ENCODE data around the gene KLRB1.
"Not testable (repeated sequence)": the region's sequence is repeated elsewhere in the genome, so short reads cannot be mapped to it uniquely, and the experiment has no call there.

Gene KLRB1

DNA sequence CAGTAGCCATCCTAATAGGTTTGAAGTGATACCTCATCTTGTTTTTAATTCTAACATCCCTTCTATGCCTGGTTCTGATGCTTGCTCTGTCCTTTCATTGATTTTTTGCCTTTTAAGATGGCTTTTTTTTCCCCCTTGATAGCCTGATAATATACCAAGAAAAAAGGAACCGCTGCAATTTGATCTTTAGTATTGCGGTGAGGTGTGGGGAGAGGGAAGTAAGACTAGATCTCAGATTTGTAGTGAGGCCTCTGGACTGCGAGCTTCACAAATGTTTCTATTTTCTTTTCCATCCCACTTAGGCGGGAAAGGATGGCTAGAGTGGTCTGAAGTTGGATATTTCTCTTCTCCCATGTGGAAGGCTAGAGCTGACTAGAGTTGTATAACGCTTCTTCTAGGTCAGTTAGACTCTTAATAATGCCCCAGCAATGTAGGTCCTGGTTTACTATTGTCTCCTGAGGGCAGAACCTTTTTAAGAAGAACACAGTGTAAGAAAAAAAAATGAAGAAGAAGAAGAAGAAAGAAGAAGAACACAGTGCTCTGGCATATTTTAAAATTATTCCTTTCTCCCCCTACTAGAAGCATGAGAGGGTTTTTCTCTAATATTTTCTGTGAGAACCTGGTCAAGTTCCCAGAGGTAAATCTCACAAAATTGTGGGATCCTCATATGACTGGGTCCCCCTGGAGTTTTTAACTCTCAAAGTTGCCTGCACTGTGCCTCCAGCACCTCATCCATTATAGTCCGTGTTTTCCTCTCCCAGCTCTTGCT lies 11.9 kb upstream of the KLRB1 start:
- DNase-seq (ENCODE audit: low spot score), result no peak

DNA sequence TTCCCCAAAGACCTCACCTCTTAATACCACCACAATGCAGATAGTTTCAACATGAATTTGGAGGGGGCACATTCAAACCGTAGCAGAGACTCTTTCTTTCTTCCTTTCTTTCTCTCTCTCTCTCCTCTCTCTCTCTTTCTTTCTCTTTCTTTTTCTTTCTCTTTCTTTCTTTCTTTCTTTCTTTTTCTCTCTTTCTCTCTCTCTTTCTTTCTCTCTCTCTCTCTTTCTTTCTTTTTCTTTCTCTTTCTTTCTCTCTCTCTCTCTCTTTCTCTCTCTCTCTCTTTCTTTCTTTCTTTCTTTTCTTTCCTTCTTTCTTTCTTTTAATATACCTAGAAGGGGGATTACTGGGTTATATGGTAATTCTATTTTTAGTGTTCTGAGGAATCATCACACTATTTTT lies 11.2 kb upstream of the KLRB1 start:
- not testable (repeated sequence) for DNase-seq (ENCODE audit: low spot score)

DNA sequence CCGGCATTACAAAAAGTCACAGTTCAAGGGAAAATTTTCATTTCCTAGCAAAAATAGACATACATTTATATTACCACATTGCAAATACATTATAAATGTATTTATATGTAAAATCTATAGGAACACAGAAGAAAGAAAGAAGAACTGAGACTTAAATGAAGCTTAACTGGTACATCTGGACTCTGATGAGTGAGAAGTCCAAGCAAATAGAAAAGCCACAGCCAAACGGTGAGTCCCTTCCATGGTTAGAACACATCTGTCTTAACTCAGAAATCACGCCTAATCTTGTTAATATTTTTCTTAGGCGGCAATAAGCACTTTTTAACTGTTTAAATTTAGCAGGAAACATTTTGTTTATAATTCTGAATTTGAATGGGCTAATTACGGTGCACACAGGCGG lies 9.4 kb upstream of the KLRB1 start:
- no peak for DNase-seq (ENCODE audit: low spot score)

DNA sequence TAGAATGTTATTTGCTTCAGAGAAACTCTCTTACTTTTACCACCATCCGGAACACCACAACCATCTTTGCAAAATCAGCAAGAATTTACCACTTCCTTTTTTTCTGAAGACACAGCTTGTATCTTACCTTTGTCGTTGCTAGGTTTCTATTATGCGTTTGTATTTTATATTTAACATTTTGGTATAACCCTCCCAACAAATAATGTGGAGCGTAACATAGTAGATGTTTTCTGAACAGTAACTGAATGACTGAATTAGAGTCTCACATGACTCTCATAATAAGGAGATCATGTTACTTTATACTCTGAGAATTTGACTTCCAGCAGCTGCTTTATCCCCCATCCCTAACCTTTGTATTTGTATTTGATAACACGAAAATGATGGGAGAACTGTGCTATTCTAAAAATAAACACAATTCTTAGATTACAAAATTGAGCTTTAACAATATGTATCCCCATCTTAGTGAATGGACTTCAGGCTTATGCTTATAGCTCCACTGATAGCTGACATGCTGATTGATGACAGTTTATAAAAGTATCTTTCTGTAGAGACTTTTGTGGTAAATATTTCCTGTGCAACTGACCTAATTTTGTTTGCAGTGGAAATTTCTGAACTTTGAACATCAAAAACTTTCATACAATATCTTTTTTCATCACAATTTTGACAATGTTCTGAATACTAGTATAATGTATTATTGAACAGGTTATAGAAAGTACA lies 7.9 kb upstream of the KLRB1 start:
- DNase-seq (ENCODE audit: low spot score), result no peak

DNA sequence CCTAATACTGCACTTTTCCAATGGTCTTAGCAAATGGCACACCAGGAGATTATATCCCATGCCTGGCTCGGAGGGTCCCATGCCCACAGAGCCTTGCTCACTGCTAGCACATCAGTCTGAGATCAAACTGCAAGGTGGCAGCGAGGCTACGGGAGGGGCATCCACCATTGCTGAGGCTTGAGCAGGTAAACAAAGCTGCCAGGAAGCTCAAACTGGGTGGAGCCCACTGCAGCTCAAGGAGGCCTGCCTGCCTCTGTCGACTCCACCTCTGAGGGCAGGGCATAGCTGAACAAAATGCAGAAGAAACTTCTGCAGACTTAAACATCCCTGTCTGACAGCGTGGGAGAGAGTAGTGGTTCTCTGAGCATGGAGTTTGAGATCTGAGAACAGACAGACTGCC lies 2.9 kb upstream of the KLRB1 start:
- DNase-seq (ENCODE audit: low spot score), result not testable (repeated sequence)

DNA sequence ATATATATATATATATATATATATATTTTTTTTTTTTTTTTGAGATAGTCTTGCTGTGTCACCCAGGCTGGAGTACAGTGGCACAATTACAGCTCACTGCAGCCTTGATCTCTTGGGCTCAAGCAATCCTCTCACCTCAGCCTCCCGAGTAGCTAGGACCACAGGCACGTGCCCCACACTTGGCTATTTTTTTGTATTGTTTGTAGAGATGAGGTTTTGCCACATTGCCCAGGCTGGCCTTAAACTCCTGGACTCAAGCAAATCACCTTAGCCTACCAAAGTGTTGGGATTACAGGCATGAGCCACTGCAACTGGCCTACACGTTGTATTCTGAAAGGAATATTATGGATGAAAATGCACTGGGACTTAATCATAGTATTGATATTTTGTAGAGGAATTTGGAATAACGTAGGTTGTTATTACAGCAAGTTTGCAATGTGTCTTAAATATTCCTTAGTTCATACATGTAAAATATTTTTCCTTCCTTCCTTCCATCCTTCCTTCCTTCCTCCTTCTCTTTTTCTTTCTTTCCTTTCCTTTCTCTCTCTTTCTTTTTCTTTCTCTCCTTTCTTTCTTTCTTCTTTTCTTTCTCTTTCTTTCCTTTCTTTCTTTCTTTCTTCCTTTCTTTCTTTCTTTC lies 862 bp downstream of the KLRB1 start:
- DNase-seq (ENCODE audit: low spot score), result no peak

DNA sequence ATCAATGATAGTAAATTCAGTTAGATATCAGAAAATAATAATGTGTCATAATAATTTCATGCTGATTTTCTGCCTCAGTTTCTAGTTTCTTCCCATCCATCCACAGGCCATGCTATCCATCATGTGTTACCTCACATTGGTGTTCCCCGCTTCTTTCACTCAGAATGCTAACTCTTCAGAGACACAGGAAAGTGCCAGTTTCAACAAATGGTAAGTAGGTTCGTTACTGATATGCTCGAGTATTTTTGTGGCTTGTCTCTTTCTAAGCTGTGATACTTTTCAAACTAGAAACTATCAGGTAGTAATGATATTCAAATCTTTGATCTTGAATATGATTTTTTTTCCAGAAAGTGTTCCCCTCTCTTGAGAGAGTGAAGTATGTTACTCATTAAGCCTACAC lies 1.5 kb downstream of the KLRB1 start:
- no peak for DNase-seq (ENCODE audit: low spot score)

DNA sequence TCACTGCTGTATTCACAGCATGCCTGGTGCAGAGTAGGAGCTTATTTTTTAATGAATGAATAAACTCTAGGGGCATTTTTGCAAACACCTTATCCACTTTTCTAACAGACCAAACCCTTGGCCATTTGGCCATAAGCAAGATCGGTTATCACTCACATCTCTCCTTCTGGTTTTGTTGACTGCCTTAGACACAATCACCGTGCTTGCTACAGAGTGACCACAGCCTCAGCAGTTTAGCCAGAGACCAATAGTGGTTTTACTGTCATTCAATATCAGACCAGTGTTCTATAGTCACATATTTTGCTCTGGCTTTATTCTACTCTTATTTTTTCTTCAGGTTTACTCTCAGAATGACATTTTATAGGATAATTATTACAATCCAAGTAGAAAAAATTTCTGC lies 2.2 kb downstream of the KLRB1 start:
- DNase-seq (ENCODE audit: low spot score), result no peak

DNA sequence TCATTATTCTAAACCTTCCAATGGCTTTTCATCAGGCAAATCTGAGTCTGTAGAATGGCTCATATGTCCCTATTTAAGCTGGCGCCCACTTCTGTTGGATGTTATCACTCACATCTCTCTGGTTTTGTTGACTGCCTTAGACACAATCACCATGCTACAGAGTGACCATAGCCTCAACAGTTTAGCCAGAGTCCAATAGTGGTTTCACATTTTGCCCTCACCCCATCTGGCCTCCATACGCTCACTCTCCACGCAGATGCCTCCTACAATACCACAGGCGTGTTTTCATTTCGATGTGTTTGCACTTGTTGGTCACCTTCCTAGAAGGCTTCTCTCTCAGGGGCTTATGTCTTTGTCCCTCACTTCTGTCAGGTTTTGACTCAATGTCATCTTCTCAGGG lies 3.4 kb downstream of the KLRB1 start:
- no peak for DNase-seq (ENCODE audit: low spot score)

DNA sequence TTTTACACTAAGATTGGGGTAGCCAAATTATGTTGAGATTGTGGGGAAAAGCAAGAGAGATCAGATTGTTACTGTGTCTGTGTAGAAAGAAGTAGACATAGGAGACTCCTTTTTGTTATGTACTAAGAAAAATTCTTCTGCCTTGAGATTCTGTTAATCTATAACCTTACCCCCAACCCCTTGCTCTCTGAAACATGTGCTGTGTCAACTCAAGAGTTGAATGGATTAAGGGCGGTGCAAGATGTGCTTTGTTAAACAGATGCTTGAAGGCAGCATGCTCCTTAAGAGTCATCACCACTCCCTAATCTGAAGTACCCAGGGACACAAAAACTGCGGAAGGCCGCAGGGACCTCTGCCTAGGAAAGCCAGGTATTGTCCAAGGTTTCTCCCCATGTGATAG lies 7.3 kb downstream of the KLRB1 start:
- not testable (repeated sequence) for DNase-seq (ENCODE audit: low spot score)

DNA sequence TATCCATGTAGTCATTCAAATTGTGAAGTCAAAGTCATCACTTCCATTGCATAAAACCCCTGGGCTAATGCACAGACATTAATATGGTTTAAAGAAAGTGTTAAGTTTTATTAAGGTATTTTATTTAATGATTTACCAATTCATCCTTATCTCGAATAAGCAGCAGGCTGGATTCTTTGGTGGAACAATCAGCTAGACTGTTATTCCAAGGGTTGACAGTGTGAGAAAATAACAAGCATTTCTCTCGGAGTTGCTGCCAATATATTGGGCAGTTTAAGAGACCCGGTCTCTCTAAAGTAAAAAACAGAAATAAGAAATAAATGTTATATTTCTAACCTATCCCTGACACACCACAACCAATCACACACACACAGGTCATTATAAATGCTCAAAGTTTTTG lies 9.4 kb downstream of the KLRB1 start:
- DNase-seq (ENCODE audit: low spot score), result no peak

DNA sequence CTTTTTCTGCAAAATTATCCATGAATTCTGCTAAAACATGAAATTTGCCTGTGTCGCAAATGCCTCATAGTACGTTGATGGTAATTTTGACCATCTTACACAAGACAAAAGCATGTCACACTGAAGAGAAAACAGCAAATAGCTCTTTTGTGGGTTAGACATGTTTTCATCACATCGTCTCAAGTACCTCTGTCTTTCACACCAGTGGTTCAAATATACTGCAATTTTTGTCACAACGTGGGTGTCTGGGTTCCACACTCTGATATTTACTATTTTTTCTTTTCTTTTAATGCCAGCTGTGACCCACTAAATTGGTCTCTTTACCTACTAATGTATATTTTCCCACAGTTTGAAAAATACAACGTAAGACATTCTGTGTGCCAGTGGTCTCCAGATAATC lies 10.4 kb downstream of the KLRB1 start:
- no peak for DNase-seq (ENCODE audit: low spot score)

DNA sequence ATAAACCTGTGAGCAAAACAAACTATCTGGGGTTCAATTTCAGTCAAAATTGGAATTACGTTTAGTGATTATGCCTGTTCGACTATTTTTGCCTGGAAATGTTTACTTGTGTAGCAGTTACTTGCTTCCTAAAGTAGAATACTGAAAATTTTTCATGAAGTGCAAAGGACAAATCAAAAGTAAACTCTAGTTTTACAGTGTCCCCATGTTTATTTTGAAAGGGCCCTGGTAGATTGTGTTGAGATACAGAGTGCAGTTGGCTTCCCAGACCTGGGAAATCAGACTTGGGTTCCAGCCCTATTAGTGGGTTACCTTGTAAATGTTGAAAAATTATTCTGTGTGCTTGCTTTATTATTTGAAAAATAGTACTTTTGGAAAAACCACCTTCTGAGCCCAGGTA lies 17.3 kb downstream of the KLRB1 start:
- DNase-seq (ENCODE audit: low spot score), result no peak

DNA sequence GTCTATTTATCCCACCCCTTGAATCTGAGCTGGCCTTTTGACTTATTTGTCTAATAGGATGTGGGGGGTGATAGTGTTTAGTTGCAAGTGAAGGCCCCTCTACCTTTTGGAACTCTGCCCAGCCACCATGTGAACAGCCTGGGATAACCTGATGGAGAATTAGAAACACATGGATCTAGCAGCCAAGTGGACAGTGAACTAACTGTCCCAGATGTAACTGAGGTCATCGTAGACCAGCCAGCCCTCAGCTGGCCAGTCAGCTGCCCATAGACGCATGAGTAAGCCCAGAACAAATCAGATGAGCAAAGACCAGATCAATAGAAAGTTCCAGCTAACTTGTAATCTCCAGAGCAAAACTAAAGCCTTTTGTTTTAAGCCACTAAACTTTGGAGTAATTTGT lies 19.0 kb downstream of the KLRB1 start:
- no peak for DNase-seq (ENCODE audit: low spot score)

DNA sequence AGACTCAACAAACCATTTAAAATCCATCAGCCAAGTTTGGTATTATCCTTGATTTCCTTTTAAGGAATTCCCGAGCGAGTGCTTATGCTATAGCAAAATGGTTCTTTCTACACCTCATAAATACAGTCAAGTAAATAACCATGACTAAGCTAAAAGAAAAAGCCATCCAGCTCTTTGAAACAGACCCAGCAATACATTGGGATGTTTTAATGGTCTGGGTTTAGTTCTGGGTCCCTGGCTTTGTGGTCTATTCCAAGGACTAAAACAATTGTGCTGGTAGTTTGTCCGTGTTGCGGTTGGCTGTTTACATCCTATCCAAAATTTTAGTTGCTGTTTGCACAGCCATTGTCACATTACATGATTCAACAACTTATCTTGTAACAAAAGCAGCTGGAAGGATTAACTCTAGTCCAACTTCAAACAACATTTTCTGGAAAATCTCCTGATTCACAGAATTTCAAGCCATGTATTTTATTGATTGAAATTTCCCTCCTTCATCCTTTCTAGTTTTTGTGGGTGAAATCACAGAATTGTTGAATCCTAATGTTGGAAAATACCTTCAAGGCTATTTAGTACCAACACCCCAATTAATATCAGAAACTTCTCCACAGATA lies 19.6 kb downstream of the KLRB1 start:
- DNase-seq (ENCODE audit: low spot score), result no peak

DNA sequence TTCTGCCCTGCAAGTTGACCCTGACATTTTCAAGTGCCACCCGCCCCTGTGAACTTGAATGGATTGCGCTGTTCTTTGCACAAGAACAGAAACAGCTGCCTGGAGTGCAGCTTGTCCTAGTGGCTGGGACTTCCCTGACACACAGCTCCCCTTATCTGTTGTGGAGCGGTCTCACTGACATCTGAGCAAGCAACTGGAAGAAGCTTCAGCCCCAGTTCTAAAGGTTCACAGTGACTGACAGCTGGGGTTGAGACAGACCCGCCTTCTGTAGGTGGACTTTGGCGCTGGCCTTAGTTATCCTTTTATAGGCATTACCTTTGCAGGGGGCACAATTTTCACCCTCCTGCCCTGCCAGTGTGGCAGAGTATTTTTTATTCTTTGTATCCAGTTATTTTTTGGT lies 30.0 kb downstream of the KLRB1 start:
- DNase-seq (ENCODE audit: low spot score), result not testable (repeated sequence)

DNA sequence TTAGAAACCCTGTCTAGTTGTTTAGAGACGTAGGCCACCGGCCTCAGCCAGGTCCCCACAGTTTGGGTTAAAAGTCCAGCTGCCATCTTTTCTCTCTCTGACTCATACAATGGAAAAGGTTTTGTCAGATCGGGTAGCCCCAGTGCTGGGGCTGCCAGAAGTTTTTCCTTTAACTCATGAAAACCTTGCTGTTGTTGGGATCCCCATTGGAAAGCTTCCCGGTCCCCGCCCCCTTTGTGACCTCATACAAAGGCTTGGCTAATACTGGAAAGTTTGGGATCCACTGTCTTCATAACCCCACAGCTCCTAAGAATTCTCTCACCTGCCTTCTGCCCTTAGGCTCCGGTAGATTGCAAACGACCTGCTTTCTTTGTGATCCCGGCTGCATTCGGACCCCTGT lies 40.6 kb downstream of the KLRB1 start:
- DNase-seq (ENCODE audit: low spot score), result not testable (repeated sequence)

DNA sequence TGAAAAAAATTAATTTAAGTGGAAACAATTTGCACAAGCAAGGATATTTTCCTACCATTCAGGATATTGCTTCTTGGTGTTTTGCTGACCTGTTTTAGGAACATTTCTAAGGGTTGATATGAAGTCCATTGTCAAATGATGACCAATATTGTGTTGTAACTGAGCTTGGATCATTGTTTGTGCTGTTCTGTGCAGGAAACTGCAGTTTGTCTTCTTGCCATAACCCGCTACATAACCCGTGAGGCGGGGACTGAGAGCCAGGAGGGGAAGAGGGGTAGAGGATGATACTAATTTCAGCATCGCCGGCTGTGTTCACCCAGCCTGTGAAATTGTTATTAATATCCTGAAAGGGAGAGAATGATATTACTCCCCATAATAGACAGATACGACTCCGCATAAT lies 41.6 kb downstream of the KLRB1 start:
- not testable (repeated sequence) for DNase-seq (ENCODE audit: low spot score)

DNA sequence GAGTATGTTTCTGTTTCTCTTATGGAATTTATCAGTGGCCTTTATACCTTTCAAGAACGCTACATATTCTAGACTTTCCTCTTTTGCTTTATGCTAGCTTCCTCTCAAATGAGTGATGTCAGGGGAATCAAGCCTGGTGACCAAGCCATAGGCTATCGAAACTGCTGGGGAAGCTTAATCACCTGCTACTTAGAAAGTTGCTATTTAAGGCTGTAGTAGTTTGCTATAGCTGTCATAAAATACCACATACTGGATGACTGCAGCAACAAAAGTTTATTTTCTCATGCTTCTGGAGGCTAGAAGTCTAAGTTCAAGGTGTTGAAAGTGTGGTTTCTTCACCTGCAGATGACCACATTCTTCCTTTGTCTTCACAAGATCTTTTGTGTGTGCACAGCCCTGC lies 43.3 kb downstream of the KLRB1 start:
- DNase-seq (ENCODE audit: low spot score), result not testable (repeated sequence)

DNA sequence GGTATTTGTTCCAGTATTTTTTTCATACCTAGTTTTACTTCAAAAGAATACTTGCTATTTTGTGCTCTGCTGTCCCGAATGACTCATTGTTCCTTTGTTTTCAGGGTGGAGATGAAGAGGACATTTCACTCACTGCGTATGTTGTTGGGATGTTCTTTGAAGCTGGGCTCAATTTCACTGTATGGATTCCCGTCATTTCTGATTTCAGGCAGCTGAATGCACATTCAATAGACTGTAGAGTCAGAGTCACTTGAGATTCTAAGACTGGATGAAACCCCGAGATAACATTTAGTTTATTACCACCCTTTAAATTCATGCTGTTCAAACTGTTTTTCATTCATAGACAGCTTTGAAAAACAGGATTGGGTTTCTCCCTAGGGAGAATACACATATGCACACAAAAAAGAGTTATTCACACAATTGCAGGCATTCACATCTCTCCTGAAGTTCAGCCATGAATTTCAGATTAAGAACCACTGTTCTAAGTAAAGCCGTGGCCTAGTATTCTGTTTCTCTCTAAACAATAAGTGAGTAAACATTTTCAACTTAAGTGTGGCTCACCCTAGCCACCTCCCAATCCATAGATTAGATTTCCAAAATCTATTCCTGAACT lies 44.8 kb downstream of the KLRB1 start:
- not testable (repeated sequence) for DNase-seq (ENCODE audit: low spot score)

DNA sequence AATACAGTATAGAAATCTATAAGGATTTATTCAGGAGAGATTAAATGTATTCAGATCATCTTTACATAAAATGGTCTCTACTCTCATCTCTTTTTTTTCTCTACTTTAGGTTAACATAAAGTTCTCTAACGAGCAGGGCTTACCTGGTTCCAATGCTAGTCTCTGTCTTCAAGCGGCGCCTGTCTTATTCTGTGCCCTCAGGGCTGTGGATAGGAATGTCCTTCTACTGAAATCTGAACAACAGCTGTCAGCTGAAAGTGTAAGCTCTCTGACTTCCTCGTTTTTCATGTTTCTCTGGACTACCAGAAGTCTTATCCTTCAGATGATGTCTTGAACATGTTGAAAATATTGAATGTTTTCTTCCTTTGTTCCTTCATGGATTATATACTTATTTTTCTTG lies 62.2 kb downstream of the KLRB1 start:
- DNase-seq (ENCODE audit: low spot score), result not testable (repeated sequence)
